Endothelial cell of hepatic sinusoid (primary cell): ENCODE data around the gene SMPD1.

ENCODE experiments used
- in situ Hi-C: cut with HindIII; loops from 2 replicates; pipeline ENCODE4 v1.10.0; 2017; ENCODE audit warnings: low sequenced_read_pairs

The SMPD1 gene

GRCh38 chr11:6389905-6390717 lies at the start of gene SMPD1:
Gene SMPD1 (plus strand): TSS chr11:6390474. CDS start chr11:6390599, 125 bp downstream.
- in situ Hi-C loops: loop anchor here (5.0 kb wide), 1 partner anchor 52 kb away; the partner anchor contains the start of gene HPX

DNA sequence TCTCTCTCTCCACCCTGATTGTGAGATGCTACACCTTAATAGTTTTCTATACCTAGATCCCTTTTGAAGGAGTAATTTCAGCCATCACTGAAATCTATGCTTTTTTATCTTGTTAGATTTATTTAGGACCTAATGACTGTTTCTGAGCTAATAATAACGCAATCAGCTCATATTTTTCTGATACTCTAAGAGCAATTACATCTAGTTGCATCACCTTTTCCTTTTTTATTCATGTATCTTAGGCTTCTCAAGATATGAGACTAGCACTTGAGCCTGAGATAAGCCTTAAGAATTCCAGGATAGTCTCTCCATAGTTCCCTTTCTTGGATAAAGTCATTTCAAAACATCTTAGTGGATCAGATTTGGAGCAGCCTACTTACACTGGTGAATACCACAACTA lies 44.9 kb upstream of the SMPD1 start:
- in situ Hi-C loops: loop anchor here (5.0 kb wide), 1 partner anchor 83 kb away; no protein-coding TSS in a partner anchor

DNA sequence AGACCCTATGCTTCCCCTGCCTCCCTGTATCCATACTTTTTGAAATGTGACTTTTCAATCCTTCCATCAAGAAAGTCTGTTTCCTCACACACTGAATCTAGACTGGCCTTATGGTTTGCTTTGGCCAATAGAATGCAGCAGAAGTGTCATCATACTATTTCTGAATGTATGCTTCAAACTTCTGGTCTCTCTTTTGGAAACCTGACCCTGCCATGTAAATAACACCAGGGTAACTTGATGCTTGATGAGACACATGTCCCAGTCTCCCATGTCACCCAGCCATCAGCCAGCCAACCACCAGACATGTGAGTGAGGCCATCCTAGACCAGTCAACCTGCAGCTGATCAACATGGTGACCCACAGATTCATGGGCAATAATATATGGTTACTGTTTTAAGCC lies 40.2 kb upstream of the SMPD1 start:
- in situ Hi-C loops: no loop called here

DNA sequence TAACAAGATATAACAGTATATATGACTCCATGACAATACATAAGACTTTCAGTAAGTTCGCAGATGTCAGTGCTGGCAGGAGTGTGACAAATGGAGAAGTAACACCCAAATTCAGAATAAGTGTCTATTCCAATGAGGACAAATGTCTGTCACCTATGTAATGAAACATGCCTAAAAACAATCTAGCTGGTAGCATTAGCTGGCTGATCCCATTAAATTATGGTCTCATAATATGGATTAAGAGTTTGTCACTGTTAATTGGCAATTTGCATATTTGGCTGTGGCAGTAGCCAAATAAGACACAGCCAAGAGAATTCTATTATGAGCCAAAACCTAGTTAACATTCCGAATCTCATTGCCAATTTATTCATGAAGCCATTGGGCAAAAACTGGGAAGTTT lies 39.8 kb upstream of the SMPD1 start:
- in situ Hi-C loops: no loop called here

DNA sequence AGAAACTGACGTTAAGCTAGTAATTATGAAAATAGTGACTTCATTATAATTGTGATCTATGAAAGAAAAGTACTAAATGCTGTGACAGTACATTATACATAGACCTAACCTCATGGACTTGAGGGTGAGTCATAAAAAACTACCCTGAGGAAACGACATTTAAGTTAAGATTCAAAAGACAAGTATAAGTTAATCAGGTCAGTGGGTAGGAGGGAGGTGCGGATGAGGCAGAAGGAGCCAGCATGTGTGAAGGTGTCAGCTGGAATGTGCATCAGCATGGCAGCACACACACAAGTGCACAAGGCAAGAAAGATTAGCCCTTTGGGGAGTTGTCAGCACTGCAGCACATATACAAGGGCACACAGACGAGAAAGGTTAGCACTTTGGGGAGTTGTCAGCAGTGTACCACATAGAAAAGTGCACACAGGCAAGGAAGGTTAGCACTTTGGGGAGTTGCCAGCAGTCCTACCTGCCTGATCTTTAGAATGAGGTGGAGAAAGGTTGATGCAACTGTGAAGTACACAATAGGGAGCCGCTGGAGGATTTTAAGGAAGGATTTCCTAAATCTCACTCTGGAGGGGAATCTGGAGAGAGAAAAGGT lies 38.4 kb upstream of the SMPD1 start:
- in situ Hi-C loops: no loop called here

DNA sequence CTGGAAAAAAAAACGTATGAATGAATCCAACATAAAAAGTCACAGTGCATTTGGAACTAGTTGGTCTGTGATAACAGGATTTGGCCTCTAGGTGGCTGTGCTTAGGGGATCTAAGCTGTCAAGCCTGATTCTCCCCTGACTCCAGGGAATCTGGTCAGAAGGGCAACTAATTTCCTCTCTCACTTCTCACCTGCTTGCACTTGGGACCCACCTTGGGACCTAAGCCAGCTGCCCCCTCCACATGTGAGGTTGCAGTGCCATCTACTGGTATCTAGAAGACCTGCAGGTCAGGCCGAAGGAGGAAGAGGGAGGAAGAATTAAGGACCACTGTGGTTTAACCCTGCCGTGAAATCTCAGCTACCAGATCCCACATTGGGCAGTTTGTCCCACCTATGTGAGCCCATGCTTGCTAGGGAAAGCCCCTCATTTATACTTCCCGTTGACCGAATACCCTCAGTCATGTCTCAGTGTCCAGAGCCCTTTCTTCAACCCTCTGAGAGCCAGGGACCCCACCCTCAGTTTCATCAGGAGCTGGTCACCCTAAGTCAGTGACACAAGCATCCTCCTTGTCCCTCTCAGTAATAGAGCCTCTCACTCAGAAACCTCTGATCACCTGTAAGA lies 36.8 kb upstream of the SMPD1 start:
- in situ Hi-C loops: no loop called here

DNA sequence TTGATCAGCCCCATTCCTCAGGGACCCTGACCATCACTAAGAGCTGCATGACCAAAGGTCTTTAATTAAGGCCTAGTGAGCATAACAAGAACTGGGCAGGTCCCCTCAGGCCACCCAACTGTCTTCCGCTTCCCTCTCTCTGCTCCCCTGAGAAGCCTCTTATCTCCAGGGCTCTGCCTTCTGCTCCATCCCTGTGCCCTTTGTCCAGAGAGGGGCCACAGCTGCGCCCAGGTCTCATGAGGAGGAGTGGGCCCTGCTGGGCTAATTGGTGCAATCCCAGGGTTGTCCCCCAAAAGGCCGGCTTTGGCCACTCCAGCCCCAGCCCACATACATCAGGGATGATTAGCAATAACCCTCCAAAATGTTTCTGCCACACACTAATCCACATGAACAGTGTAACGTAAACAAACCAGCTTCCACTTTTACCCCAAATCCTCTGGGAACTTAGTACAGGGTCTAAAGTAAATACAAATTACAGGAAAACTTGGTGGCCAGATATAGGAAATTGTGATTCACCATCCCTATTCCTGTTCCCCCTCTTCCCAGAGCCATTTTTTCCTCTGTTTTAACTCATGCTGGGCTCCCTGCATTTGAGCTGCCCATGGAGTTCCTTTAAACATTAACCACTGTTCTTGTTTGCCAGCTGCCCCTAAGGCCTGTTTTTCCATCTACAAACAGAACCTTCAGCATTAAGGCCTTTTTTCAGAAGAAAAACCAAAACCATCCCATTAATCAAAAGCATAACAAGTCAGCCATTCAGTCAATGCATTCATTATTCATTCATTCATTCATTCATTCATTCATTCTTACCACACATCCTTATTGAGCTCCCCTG lies 35.4 kb upstream of the SMPD1 start:
- in situ Hi-C loops: no loop called here

DNA sequence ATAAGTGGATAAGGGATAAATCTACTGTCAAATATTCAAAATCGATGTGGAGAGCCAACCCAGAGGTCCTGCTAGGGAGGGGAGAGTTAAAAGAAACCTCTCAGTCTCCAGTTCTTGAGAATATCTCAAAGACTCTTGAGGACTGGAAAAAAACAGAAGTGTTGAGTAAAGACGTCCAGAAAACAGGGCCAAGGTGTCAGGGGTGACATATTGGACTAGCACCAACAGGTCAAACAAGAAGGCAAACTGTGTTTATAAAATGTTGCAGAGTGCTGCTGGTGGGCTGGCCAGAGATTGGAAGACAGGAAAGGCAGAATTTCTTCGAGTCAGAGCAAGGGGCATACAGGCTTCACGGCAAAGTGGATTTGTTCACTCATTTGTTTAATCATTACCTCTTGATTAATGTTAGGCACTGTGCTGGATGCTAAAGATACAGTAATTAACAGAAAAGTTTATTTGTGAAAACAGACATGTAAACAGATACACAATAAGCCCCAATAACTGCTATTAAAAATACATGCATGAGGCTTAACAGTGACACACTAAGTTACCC lies 33.7 kb upstream of the SMPD1 start:
- in situ Hi-C loops: no loop called here

DNA sequence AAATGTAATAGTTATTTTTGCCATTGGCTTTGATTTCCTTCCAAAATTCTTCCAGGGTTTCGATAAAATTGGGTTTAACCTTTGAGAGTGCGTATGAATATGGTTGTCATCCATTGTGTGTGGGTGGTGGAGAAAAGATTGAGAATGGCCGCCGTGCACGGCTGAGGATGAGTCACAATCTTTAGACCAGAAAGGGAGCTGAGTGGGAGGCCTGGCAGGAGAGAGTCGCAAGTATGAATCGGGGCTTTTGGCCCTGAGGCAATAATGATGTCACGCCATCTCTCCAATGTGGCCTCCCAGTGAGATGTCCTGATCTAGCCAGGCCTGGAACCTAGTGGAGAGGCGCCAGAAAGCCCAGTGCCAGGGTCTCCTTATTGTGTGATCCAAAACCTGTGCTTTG lies 33.1 kb upstream of the SMPD1 start:
- in situ Hi-C loops: no loop called here

- in situ Hi-C loops: no loop called here
Measured at GRCh38 chr11:6360183-6360582, 30.1 kb upstream of the SMPD1 start.

- in situ Hi-C loops: no loop called here
Measured at GRCh38 chr11:6362185-6362872, 27.9 kb upstream of the SMPD1 start.

DNA sequence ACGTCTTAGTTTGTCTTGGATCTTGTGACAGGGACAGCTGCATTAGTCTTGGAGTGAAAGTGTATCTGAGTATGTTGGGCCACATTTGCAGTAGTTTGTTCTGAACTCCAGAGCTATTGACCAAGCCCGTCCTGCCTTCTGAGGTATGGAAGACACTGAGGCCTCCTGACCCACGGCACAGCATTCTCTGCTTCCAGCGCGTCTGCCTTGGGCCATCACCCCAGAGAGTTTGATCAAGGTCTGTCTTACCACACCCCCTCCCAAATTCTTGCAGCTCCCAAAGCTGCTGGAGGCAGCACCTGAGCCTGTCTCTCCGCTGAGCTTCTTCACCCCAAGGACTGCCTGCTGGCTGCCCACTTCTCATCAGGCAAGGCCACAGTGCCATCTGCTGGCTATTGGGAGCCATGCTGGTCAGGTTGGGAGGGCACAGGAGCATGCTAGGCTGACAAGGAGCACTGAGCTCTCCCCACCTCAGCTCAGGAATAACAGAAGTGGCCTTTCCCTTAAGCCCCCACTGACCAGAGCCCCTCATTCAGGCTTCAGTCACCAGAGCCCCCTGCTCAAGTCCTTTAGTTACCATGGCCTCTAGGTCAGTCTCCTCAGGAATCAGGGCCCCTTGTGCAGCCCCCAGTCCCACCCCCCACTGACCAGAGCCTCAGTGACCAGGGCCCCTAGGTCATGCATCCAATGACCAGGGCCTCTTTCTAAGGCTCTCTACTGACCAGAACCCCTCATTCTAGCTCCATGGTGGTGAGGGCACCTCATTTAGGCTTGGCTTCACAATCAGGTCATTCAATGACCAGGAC lies 27.2 kb upstream of the SMPD1 start:
- in situ Hi-C loops: no loop called here

DNA sequence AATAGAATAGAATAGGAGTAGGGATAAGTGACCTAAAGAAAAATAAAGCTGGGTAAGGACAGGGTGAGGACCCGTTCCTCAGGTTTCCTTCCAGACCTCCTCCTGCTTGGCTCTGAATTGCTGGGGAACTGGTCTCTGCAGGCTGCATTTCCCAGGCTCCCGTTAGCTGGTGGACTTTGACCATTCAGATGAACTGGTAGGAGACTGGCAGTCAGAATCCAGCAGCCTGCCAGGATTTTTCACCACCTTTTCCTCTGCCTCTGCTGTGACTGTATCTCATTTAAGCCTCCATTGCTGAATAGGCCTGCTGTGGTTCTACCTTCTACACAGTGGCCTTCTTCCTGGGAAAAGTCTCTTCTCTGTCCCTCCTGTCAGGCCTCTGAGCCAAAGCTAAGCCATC lies 24.6 kb upstream of the SMPD1 start:
- in situ Hi-C loops: no loop called here

DNA sequence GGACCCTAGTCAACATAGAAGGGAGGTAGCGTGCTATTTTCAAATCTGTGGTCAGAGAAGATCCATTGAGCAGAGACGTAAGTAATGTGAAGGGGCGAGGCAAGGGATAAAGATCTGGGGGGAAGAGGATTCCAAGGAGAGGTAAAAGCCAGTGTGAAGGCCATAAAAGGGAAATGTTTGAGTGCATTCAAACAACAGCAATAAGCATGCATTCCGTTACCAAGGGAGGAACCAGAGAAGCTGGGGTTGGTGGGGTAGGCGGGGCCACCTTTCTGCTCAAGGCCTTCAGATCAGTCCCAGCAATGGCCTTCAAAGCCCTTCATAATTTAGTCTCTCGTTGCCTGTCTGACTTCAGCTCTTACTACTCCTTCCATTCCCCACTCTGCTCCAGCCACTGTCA lies 18.4 kb upstream of the SMPD1 start:
- in situ Hi-C loops: no loop called here

DNA sequence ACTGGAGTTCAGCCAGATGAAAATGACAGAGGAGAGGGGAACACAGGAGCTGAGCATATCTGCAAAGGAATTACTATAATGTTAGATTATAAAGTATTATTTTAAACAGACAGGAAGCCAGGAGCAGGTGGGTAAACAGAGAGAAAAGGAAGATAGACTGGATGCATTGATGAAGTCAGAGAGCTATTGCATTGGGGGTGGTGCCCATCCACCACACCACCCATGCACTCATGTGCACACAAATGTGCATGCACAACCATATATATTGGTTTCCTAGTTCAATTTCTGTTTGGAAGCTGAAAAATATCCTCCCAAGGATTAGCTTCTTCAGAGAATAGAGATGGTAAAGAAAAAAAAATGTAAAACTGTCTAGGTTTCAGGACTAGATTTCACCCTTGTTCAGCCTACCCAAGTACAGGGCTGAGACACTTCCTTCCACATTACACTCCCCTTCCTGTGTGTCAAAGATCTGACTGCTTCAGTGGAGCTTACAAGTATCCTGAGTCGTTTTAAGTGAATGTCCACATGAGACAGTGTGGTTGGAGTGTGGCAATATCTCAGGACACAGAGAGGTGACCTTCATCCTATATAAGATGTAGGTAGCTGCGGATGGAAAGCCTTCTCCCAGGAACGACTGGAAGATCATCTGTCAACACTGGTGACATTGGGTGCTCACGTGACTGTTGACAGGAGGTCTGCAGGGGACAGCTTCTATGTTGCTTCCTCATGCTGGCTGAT lies 12.2 kb upstream of the SMPD1 start:
- in situ Hi-C loops: no loop called here

DNA sequence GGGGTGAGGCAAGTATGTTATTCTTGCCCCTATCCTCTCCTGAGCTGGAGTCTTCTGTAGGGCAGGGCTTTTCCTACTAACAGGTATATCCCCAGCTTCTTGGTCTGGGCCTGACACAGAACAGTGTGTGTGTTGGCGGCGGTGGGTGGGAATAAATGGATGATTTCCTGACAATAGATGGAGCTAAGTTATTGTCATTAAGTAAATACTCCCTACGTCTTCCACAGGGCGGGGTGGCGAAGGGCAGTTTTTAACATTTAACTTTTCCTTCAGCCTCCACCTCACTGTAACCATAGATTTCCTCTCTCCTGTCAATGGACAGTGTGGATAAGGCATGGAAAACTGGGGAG lies 11.7 kb upstream of the SMPD1 start:
- in situ Hi-C loops: no loop called here

- in situ Hi-C loops: loop anchor here (5.0 kb wide), 1 partner anchor 57 kb away; the partner anchor contains the start of gene HPX
Measured at GRCh38 chr11:6385046-6385777, 5.1 kb upstream of the SMPD1 start.
